Cardiac muscle cell (in vitro differentiated cells and primary cell): ENCODE results near the gene PLCL2. TPM values are rescaled to one million over a fixed set of nuclear protein-coding genes. Genes with fewer than 3 reads are reported as not detected.

Source experiments
- DNase-seq, 2 donors: peaks; one replicate each; pipeline versions ENCODE4 v3.0.0 to v3.0.0-alpha.2; 2010 to 2017; ENCODE audit warnings: low read depth in 1 of 2, low spot score in 1 of 2
- H3K27ac ChIP-seq: fragments of 200-600 bp; sonication (generic); 2 replicates; pipeline ENCODE4 v1.5.1; 2016
- H3K27me3 ChIP-seq: fragments of 200-600 bp; sonication (generic); 2 replicates; pipeline ENCODE4 v1.6.0; 2016; ENCODE audit warnings: control low read depth
- H3K36me3 ChIP-seq: fragments of 200-600 bp; sonication (generic); 2 replicates; pipeline ENCODE4 v1.5.1; 2016; ENCODE audit warnings: control low read depth
- H3K4me1 ChIP-seq: fragments of 200-600 bp; sonication (generic); 2 replicates; pipeline ENCODE4 v1.8.1; 2017; ENCODE audit warnings: low read depth, mild to moderate bottlenecking, mixed run types
- H3K4me3 ChIP-seq: fragments of 200-600 bp; sonication (generic); 2 replicates; pipeline ENCODE4 v1.5.1; 2016; ENCODE audit warnings: mild to moderate bottlenecking
- H3K9me3 ChIP-seq: fragments of 200-600 bp; sonication (generic); 2 replicates; pipeline ENCODE4 v1.5.1; 2017; ENCODE audit warnings: low read depth, mild to moderate bottlenecking, control low read depth
- CTCF ChIP-seq: IDR thresholded peaks from 2 replicates; pipeline ENCODE4 v1.5.1; 2012; ENCODE audit warnings: low read depth, mild to moderate bottlenecking, low read length
- polyA plus RNA-seq: library from polyadenylated mRNA; unstranded; fragments of >200 nt; fragmentation: Nextera tagmentation; extraction: Ambion mirVana; gene quantifications from 2 replicates; pipeline ENCODE4 v1.2.1, GENCODE V29; 2016
- total RNA-seq: library from RNA; depleted of rRNA; stranded (reverse); fragments of >200 nt; gene quantifications from 2 replicates; pipeline ENCODE4 v1.2.3, GENCODE V29; 2016

Gene PLCL2
- total and polyA plus RNA-seq, 2 experiments from 2014 or later: 17.3 to 49.1 TPM

GRCh38 chr3:17038141-17038540, 153.4 kb downstream of the PLCL2 start:
- no peaks in the 10 kb centered on the region for H3K27me3 ChIP-seq
- no peak overlapping the region for H3K4me3 ChIP-seq
- H3K36me3 ChIP-seq: no peaks in the 10 kb centered on the region
- H3K27ac ChIP-seq: no peak overlapping the region
- no peaks in the 10 kb centered on the region for H3K9me3 ChIP-seq
- DNase-seq: no peak
- TF ChIP-seq CTCF: no peak
- peaks cover 19% of the 10 kb centered on the region for H3K4me1 ChIP-seq

- no peak for DNase-seq
- peaks cover 19% of the 10 kb centered on the region for H3K4me1 ChIP-seq
- no peaks in the 10 kb centered on the region for H3K9me3 ChIP-seq
- no peaks in the 10 kb centered on the region for H3K27me3 ChIP-seq
- no peak overlapping the region for H3K4me3 ChIP-seq
- no peaks in the 10 kb centered on the region for H3K36me3 ChIP-seq
- H3K27ac ChIP-seq: no peak overlapping the region
- TF ChIP-seq CTCF: no peak
Measured at GRCh38 chr3:17038900-17039553, 154.3 kb downstream of the PLCL2 start.

GRCh38 chr3:17039594-17039993, 154.8 kb downstream of the PLCL2 start:
- Histone ChIP-seq H3K9me3 (no peaks in the 10 kb centered on the region), H3K27me3 (no peaks in the 10 kb centered on the region), H3K36me3 (no peaks in the 10 kb centered on the region), H3K27ac (no peak overlapping the region), H3K4me3 (no peak overlapping the region), H3K4me1 (peaks cover 24% of the 10 kb centered on the region)
- DNase-seq: peak in 1 of 2 donors; percentile 90
- no peak for TF ChIP-seq CTCF

GRCh38 chr3:17040322-17040989, 155.7 kb downstream of the PLCL2 start:
- TF ChIP-seq CTCF: no peak
- H3K36me3 ChIP-seq: no peaks in the 10 kb centered on the region
- DNase-seq: no peak
- no peak overlapping the region for H3K27ac ChIP-seq
- no peak overlapping the region for H3K4me3 ChIP-seq
- no peaks in the 10 kb centered on the region for H3K9me3 ChIP-seq
- H3K4me1 ChIP-seq: peaks cover 24% of the 10 kb centered on the region
- H3K27me3 ChIP-seq: no peaks in the 10 kb centered on the region

- Histone ChIP-seq H3K27me3 (no peaks in the 10 kb centered on the region), H3K36me3 (no peaks in the 10 kb centered on the region), H3K9me3 (no peaks in the 10 kb centered on the region), H3K4me3 (no peak overlapping the region), H3K27ac (no peak overlapping the region), H3K4me1 (peaks cover 24% of the 10 kb centered on the region)
- no peak for TF ChIP-seq CTCF
- DNase-seq: no peak
Measured at GRCh38 chr3:17040990-17041377, 156.2 kb downstream of the PLCL2 start.
